Measurements from ENCODE around the gene KIF2C.
A peak's percentile ranks its signal among the peaks of the same experiment; 100 is the strongest.

The KIF2C gene

DNA sequence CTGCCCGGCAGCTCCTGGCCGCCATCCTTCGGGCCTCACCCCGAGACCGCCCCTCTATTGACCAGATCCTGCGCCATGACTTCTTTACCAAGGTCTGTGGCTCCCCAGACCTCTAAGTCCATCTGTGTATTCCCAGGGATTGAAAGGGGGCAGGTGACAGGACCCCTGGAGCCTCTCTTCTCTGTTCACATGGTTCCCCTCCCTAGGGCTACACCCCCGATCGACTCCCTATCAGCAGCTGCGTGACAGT, 63.4 kb downstream of the KIF2C start:
- TF ChIP-seq, protein P1, sequence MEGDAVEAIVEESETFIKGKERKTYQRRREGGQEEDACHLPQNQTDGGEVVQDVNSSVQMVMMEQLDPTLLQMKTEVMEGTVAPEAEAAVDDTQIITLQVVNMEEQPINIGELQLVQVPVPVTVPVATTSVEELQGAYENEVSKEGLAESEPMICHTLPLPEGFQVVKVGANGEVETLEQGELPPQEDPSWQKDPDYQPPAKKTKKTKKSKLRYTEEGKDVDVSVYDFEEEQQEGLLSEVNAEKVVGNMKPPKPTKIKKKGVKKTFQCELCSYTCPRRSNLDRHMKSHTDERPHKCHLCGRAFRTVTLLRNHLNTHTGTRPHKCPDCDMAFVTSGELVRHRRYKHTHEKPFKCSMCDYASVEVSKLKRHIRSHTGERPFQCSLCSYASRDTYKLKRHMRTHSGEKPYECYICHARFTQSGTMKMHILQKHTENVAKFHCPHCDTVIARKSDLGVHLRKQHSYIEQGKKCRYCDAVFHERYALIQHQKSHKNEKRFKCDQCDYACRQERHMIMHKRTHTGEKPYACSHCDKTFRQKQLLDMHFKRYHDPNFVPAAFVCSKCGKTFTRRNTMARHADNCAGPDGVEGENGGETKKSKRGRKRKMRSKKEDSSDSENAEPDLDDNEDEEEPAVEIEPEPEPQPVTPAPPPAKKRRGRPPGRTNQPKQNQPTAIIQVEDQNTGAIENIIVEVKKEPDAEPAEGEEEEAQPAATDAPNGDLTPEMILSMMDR (conservative IDR thresholded peaks at IDR 0.05; ENCODE audit: control insufficient read depth, insufficient read depth, low read depth, low read length) = no peak

DNA sequence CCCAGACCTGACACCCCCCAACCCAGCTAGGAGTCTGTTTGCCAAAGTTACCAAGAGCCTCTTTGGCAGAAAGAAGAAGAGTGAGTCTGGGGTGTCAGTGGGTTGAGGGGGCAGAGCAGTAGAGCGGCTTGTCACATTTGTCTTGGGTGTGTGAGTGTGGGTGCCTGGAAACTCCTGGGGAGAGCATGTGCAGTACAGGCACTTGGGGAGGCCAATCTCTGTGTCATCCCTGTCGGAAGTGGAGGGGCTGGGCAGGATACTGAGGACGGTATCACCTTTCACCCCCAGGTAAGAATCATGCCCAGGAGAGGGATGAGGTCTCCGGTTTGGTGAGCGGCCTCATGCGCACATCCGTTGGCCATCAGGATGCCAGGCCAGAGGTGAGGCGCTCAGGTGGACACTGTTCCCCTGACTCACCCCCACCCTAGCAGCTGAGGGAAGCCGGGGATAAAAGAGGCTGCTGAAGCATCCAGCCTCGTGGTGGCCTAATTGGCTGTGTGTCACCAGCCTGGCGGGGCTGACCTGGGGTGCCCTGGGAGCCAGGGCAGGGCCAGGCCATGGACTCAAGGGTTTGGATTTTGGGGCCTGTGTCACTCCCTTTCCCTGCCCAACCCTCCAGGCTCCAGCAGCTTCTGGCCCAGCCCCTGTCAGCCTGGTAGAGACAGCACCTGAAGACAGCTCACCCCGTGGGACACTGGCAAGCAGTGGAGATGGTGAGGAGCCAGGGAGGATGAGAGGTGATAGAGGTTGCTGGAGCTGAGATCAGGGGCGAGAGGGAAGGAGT, 63.9 kb downstream of the KIF2C start:
- no peak for DNase-seq (ENCODE audit: low read depth)
- TF ChIP-seq, protein P1 (conservative IDR thresholded peaks at IDR 0.05; ENCODE audit: control insufficient read depth, insufficient read depth, low read depth, low read length) = no peak
- peak overlapping the region; percentile 4 for H3K4me3 ChIP-seq (ENCODE audit: control insufficient read depth, low read depth, low read length)

More for the DNA sequence above, 63.4 kb downstream of the KIF2C start:
- peak overlapping the region; percentile 4 for H3K4me3 ChIP-seq (ENCODE audit: control insufficient read depth, low read depth, low read length)
- no peak for DNase-seq (ENCODE audit: low read depth)

DNA sequence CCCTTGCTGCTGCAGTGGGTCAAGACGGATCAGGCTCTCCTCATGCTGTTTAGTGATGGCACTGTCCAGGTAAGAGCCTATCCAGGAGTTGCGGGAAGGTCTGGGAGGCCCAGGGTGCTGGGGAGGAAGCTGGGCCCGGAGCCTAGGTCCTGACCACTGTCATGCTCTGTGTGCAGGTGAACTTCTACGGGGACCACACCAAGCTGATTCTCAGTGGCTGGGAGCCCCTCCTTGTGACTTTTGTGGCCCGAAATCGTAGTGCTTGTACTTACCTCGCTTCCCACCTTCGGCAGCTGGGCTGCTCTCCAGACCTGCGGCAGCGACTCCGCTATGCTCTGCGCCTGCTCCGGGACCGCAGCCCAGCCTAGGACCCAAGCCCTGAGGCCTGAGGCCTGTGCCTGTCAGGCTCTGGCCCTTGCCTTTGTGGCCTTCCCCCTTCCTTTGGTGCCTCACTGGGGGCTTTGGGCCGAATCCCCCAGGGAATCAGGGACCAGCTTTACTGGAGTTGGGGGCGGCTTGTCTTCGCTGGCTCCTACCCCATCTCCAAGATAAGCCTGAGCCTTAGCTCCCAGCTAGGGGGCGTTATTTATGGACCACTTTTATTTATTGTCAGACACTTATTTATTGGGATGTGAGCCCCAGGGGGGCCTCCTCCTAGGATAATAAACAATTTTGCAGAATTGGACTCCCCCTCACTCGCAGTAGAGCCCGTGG, 65.8 kb downstream of the KIF2C start:
- no peak for DNase-seq (ENCODE audit: low read depth)
- H3K4me3 ChIP-seq (ENCODE audit: control insufficient read depth, low read depth, low read length) = no peak overlapping the region
- TF ChIP-seq, protein P1 (conservative IDR thresholded peaks at IDR 0.05; ENCODE audit: control insufficient read depth, insufficient read depth, low read depth, low read length) = peak; percentile 4

DNA sequence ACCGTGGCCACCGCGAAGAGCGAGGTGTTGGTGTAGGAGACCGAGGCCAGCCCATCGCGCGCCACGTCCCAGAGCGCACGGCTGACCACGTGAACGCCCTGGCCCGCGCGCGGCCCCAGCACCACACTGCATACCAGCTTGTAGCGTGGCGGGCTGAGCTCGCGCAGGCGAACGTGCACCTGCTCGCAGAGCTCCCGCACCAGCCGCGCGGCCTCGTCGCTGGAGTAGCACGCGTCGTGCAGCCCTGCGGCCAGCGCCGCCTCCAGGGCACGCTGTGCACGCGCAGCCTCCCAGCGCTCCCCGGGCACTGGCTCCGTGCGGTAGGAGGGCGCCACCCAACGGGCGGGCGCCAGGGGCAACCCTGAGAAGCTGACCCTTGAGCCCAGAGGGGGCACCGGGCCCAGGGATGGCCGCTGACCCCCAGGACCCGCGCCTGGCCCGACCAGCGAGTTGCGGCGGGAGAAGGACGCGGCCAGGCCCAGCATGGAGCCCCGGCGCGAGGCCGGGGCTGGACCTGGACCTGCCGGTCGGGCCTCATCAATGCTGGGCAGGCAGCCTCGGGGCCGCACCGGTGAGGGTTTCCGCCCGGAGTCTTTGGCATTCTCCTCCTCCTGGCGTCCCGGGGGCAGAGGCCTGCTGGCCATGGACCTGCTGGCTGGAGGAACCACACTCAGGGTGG, 66.5 kb downstream of the KIF2C start:
- DNase-seq (ENCODE audit: low read depth) = no peak
- H3K4me3 ChIP-seq (ENCODE audit: control insufficient read depth, low read depth, low read length) = no peak overlapping the region
- TF ChIP-seq, protein P1 (conservative IDR thresholded peaks at IDR 0.05; ENCODE audit: control insufficient read depth, insufficient read depth, low read depth, low read length) = no peak

DNA sequence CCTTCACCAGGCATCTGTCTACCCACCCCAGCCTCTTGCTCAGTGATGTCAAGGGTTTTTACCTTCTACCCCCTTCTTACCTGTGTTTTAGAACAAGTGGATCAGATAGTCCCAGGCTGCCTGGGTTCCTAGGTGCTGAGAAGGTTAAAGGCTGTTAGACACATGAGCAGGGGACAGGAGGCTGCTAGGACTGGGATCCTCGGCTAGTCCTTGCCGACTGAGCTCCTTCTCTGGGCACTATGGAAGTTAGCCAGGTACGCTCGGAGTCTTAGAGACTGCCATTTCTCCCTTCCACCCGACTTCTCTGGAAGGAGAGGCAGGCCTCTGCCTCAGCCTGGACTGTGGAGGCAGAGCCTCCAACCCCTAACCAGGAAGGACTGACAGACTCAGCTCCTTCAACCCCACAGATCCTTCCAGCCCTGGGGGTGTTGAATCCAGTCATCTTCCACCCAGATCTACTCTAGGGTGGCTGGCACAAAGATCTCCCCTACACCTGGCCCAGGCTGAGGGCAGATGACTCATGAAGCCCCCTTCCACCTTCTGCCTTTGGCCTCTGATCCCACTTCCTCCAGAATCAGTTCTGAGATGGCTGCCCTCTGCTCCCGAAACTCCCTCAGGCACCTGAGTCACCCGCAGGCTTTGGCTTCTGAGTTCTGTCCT, 67.2 kb downstream of the KIF2C start, which contains the start of gene DYNLT4:
TSS of gene DYNLT4 (minus strand) at position 648 of the 660 bp plus-strand sequence. CDS start 683 bp downstream, outside the sequence.
- DNase-seq (ENCODE audit: low read depth) = no peak
- H3K4me3 ChIP-seq (ENCODE audit: control insufficient read depth, low read depth, low read length) = peak within 1 kb of the TSS; percentile 23
- TF ChIP-seq, protein P1 (conservative IDR thresholded peaks at IDR 0.05; ENCODE audit: control insufficient read depth, insufficient read depth, low read depth, low read length) = no peak

DNA sequence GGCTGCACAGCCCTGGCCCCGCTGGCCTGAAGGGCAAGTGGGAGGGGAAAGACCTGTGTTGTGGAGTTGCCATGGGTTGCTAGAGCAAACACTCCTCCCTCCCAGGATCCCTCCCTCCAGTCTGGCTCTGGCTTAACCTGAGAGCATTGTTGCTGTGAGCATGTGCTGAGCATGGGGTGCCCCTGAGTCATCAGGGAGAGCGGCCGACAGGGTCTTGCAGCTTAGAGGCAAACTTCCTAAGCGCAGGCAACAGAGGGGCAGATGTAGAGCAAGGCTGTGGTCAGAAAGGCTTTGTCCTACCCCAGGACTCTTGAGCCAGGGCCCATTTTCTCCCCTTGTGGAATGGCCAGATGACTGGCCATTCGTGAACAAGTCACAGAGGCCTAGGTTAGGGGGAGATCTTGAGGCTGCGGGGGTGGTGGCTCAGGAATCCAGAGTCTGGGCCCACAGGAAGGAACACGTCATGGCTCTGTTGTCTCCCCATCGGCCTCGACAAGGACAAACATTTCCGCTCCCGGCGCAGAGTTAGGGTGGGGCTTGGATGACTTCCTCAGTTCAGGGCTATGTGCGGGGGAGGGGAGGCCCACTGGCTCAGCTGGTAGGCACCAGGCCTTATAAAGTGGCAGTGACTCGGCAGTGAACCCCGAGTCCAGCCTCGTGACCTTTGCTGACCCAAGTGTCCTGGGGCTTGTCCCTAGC, 67.9 kb downstream of the KIF2C start:
- DNase-seq (ENCODE audit: low read depth) = peak; percentile 100
- TF ChIP-seq, protein P1 (conservative IDR thresholded peaks at IDR 0.05; ENCODE audit: control insufficient read depth, insufficient read depth, low read depth, low read length) = no peak
- no peak overlapping the region for H3K4me3 ChIP-seq (ENCODE audit: control insufficient read depth, low read depth, low read length)
